RCC 7860 (cell line): ENCODE measurements around the gene LYL1.

ENCODE experiments used
- DNase-seq: peaks from one replicate; pipeline ENCODE4 v3.0.0-alpha.2; 2015; ENCODE audit warnings: low spot score
- FAIRE-seq: peaks from 2 replicates; lab custom pipeline; 2012; peaks lifted over from hg19 to GRCh38; lab: Jason Lieb, UNC

Gene LYL1

GRCh38 chr19:13110099-13110610 lies 7.5 kb upstream of the LYL1 start:
- FAIRE-seq: no peak
- no peak for DNase-seq

DNA sequence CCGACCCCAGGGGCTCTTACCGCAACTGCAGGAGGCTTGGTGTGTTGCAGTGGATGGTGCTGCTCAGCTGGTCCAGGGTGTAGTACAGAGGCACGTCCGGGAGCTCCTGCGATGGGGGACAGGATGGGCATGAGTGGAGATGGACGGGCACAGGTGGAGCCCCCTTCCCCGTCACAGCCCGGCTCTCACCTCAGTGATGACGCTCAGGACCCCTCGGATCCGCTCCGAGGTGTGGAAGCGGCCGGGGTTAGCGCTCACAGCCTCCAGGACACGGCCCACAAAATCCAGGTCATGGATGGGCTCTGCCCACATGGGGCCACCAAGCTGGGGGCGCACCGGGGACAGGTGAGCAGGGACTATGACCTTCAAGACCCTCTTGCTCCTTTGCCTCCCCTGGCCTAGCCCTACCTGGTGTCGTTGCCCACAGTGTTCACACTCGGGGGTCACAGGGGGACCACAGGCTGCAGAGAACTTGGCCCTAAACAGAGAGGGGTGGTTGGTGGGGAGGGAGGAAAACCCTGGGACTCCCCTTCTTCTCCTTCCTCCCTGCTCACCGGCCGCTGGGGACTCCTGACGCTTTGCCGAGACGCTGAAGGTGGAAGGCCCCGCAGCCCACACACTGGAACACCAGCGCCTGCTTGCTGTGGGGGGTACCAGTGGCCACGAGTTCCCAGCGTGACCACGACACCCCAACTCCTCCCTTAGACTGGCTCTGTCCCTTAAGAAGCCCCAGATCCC lies 6.9 kb upstream of the LYL1 start:
- FAIRE-seq: no peak
- DNase-seq: no peak

- DNase-seq (no peak), FAIRE-seq (no peak)
These were observed 2.4 kb upstream of the LYL1 start for GRCh38 chr19:13104848-13105711.

GRCh38 chr19:13104360-13104847 lies 1.7 kb upstream of the LYL1 start:
- FAIRE-seq (no peak), DNase-seq (no peak)

GRCh38 chr19:13103581-13104359 lies 1.1 kb upstream of the LYL1 start:
- no peak for FAIRE-seq
- DNase-seq: no peak

- FAIRE-seq: no peak
- no peak for DNase-seq
These were observed 317 bp downstream of the LYL1 start for GRCh38 chr19:13102416-13102665.

- FAIRE-seq (no peak), DNase-seq (no peak)
These were observed 855 bp downstream of the LYL1 start for GRCh38 chr19:13101590-13102415.

- FAIRE-seq (no peak), DNase-seq (no peak)
These were observed 1.6 kb downstream of the LYL1 start for GRCh38 chr19:13100841-13101589.

DNA sequence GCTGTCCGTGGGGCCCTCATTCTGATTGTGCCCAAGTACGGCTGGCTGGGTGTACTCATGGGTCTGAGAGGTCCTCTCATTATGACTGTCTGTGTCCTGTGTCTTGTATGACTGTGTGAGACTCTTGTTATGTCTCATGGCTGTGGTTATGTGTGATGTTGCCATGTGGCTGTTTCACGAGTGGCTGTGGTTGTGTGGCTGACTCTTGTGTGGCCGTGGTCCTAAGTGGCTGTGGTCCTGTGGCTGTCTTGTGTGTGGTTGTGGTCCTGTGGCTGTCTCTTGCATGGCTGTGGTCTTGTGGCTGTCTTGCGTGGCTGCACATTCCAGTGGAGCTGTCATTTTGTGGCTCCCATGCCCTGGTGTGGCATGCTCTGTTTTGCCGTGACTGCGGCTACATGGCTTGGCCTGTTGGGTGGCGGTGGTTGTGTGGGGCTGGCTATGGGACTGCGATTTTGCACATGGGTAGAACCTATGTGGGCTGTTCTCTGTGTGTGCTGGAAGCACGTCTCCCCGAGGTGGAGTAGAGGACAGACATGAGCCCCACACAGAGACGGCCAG lies 2.5 kb downstream of the LYL1 start:
- peak; percentile 25 for DNase-seq
- FAIRE-seq: no peak

GRCh38 chr19:13099073-13099999 lies 3.3 kb downstream of the LYL1 start:
- DNase-seq (no peak), FAIRE-seq (no peak)

GRCh38 chr19:13098277-13099072 lies 4.2 kb downstream of the LYL1 start:
- no peak for FAIRE-seq
- no peak for DNase-seq

DNA sequence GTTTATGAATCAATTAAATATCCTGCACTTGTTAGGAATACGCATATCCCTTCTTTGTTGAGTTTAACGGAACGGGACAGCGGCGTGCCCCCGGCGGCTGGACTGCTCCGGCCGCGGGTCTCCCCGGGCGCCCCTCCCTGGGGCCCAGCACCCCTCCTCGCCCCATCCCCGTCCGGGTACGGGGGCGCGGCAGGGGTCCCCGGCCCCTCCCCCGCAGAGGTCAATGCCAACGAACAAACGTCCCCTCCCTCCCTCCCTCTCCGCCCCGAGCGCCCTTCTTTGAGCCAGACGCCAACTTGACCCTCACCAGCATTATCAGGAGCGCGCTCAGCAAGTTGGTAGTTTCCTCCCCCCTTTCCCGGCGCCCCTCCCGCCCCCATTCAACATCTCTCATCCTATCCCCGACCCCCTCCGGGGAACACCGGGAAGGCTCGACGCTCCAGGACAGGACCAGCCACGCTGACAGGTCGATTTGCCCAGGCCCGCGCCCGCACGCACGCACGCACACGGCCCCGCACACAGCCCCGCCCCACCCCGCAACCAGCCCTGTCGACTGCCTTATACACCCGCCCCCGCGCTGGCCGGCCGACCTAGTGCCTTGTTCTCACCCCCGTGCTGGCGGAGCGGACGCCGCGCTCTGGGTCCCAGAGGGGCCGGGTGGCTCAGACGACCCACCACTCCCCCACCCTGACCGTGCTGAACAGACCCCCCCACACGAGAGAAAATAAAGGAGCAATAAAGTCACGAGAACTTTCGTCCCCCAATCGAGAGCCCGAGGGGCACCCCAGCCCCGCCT lies 5.0 kb downstream of the LYL1 start:
- DNase-seq: no peak
- no peak for FAIRE-seq

- FAIRE-seq (no peak), DNase-seq (no peak)
These were observed 5.6 kb downstream of the LYL1 start for GRCh38 chr19:13097033-13097462.

DNA sequence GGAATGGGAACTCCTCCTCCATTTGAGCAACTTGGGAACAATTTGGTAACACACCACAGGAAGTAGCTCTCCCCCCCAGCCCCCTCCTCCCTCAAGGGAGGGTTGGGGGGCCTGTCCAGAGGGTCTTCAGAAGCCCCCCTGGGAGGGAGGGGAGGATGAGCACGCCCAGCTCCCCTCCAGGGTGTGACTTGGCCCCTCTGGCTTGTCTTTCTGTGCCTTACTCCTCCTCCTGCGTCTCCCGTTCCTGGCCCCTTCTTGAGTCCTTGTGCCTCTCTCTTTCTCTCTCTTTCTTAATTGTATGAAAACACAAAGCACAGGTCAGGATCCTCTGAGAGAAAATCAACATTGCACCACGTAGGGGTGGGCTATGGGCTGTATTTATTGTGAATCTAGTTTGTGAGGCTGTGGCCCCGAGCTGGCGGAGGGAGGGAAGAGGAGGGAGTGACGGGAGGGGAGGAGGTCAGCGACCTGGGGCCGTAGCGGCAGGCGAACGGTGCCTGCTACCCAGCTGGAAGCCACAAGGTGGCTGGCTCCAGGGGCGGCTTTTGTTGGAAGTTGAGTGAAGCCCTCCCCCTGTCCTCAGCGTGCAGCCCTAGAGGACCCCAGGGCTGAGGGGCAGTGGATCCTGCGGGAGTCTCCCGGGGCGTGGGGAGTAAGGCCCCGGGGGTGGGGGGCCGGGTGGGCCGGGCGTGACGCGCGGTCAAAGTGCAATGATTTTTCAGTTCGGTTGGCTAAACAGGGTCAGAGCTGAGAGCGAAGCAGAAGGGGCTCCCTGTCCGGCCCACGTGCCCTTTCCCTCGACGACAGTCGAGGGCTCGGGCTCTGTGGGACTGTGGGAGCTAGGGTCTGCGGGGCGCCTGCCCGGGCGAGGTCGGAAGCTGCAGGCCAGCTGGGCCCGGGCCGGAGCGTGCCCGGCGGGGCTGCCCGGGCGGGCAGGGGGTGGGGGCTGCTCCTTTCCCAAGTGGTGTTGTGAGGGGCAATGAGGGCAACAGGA lies 6.4 kb downstream of the LYL1 start:
- DNase-seq (no peak), FAIRE-seq (no peak)

DNA sequence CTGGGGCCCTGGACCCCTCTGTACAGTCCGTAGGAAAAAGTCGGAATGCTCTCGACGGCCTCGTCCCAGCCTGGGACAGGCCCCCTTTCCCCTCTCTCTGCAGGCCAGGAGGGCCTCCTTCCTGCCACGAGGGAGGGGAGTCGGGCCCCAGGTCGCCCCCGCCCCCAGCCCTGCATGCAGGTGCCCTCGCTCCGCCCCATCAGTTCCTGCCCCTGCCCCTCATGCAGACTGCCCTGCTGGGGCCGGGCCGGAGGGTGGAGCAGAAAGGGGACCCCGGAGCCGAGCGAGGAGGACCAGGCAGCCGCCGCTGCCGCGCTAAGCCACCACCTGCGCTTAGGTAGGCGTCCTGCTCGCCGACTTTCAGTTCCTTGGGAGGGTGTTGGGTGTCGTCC lies 7.3 kb downstream of the LYL1 start:
- FAIRE-seq (no peak), DNase-seq (no peak)
